ENCODE measurements around the gene ZDHHC8.
A peak's percentile ranks its signal among the peaks of the same experiment; 100 is the strongest.
"Not testable (repeated sequence)": the region's sequence is repeated elsewhere in the genome, so short reads cannot be mapped to it uniquely, and the experiment has no call there.

The ZDHHC8 gene

DNA sequence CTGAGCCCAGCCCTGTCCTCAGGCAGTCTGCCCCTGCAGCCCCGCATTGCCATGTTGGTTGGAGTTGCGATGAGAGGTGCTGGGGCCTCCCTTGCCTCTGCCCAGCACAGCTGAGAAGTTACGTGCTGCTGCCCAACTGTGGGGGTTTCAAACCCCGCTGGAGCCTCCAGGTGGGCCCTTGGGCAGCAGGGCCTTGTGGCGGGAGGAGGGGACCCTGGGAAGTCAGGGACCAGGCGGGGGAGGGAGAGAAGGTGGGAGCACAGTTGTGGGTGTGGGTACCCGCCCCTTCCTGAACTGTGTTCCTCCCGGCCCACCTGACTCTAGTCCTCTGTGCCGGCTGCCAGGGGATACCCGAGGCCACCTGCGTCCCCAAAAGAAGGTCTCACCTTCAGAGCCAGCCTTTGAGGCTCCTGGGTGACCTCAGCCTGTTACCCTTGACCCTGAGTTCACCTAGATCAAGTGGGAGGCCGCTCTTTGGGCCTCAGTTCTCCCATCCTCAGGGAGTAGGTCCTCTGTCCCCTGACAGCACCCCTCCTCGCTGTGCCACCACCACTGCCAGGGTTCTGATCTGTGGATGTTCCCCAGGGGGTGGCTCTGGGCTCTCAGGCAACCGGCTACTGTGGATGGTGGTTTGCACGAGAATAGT lies 26.9 kb downstream of the ZDHHC8 start:
- DNase-seq (ENCODE audit: low read depth) = no peak

DNA sequence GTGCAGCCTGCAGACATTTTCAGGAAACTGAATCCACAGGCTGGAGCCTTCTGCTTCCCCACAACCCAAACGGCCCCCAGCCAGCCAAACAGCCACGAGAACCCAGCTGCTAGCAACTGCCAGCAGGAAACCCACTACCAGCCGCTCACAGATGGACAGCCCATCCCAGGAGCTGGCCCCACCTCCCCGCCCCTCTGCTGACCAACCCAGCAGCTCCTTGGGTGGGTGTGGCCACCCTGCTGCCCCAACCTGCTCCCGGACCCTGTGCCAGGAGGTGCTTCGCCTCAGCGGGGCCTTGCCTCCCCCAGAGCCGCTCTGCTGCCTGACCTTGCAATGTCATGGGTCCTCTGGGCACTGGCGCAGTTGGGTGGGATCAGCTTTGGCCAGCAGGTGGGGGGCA lies 27.5 kb downstream of the ZDHHC8 start:
- DNase-seq (ENCODE audit: low read depth) = no peak

DNA sequence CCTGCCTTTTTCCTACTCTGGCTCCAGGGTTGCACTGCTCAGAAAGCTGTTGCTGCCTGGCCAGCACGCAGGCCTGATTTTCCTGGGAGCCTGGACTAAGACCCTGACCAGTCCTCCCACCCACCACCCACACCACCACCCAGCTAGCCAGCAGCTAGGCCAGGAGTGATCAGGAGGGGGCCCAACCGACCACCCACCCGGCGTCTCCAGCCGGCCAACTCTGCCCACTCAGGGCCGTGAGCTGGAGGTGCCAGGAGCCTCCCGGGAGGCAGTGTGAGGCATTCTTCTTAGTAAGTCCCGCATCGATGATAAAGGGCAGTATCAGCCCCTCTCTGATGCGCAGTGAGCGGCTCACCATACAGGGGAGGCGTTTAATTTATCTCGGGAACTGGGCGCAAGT lies 27.9 kb downstream of the ZDHHC8 start:
- DNase-seq (ENCODE audit: low read depth) = not testable (repeated sequence)

DNA sequence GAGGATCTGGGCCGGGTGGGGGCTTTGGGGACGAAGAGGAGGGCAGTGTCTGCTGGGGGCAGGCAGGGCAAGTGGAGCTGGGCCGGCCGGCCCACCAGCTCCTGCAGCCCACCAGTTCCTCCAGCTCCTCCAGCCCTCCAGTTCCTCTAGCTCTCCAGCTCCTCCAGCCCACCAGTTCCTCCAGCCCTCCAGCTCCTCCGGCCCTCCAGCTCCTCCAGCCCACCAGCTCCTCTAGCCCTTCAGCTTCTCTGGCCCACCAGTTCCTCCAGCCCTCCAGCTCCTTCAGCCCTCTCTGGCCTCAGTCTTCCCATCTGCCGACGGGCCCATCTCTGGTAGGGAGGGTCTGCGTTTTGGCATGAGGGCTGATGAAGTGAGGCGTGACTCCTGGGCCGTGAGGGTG lies 28.4 kb downstream of the ZDHHC8 start:
- DNase-seq (ENCODE audit: low read depth) = no peak

DNA sequence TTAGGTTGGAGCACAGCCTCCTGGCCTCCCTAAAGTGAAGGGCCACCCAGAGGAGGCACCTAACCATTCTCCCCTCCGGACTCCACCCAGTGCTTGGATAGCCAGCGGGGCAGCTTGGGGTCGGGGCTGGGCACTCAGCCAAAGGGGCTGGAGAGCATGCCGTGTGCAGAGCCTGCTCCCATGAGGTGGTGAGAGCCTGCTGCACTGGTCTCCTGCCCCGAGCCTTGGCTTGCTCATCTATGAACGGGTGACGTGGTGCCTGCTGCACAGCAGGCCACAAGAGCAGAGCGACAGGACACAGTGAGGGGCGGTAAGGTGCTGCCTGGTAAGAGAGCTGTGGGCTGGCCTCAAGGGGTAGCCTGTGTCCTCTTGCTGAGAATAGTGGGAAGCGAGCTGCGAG lies 33.3 kb downstream of the ZDHHC8 start:
- DNase-seq (ENCODE audit: low read depth) = no peak

DNA sequence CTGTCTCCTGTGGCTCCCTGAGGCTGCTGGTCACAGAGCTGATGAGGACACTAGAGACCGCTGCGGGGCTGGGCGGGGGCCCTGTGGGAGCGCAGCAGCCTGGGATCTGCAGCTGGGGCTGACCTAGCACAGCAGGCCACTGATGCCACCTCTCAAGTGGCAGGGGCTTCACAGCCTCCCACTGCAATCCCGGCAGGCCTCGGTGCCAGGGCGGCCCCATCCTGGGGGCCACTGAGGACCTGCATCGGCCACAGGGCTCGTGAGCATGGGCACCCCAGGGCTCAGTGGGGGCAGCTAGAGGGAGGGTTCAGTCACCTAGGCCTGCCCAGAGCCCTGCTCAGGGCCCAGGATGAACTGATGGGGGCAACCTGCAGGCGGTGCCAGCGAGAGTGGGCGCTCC lies 33.8 kb downstream of the ZDHHC8 start:
- DNase-seq (ENCODE audit: low read depth) = no peak

DNA sequence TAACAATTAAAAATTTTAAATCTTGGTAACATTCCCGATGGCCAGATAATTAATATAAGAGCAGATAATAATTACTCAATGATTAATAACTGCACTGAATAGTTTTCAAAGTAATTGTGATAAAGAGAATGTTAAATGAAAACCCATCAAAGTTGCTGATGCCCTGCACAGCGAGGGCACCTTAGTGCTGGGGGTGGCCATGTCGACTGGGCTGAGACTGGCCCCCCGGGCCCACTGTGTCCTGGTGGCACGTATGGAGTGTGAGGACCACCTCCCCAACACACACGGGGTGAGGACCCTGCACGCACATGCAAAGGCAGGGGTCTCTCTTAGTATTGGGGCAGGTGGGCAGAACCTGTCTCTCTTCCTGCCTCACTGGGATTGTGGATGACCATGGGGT lies 34.3 kb downstream of the ZDHHC8 start:
- DNase-seq (ENCODE audit: low read depth) = no peak

DNA sequence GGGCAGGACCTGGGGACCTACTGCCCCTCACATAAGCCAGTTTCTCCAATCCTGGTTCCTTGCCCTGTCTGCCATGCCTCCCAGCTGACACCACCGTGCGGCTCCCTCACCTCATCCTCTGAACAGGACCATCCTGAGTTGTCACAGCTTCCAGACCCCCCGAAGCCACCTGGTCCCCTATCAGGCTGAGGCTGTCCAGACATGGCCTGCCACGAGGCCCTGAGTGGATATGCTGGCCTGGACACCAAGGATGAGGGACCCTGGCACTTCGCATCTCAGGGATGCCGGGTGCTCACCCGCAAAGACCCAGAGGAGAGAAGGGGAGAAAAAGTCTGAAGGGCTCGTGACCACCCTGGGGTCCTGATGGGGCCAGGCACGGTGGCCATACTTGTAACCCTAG lies 35.1 kb downstream of the ZDHHC8 start:
- DNase-seq (ENCODE audit: low read depth) = no peak

DNA sequence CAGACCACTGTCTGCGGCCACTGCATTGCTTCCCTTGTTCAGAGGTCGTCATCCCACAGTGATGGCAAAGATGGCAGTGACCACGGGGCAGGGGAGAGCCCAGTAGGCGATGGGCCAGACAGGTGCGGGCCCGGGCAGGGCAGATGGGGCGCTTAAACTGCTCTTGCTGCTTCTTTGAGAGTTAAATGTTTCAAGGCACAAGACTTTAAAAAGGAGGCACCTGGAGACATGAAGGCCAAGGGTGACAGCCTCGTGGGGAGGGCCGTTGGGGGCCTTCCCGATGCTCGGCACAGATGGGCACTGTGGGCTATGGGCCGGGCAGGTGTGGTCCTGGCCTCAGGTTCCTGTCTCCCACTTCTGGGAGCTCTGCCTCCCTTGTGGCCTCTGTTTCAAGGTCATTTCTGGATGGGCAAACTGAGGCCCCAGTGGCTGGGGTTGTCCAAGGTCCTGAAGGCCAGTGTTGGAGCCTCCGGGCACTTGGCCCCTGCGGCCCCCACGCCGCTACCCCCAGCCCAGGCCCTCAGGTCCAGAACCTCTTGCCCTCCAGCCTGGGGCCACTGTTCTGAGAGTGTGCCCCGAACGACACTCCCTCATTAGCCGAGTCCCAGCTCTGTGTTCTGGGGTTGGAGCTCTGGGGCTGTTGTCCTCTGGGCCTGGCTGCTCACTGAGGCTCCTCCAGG lies 36.2 kb downstream of the ZDHHC8 start:
- no peak for DNase-seq (ENCODE audit: low read depth)

DNA sequence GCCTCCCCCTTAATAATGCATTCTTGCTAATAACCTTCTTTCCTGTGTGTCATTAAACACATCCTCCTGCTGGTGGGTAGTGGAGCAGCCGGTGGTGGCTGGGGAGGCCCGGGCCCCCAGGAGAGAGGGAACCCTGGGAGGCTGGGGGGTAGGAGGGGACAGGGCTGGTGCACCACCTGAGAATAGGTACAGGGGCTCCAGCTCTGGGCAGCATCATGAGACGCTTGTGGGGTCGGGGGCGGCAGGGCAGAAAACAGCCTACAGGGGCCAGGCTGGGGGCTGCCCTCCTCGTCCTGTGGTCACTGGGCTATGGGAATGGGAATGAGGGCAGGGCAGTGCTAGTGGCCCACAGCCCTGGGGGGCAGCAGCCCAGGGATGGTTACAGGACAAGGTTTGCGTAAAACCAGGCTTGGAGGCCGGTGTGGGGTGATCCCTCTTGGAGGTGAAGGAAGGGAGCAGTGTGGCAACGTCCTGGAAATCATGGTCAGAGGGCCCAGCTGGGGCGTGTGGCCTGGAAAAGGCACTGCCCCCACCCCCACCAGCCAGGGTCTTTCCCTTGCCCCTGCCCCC lies 37.7 kb downstream of the ZDHHC8 start:
- DNase-seq (ENCODE audit: low read depth) = no peak

DNA sequence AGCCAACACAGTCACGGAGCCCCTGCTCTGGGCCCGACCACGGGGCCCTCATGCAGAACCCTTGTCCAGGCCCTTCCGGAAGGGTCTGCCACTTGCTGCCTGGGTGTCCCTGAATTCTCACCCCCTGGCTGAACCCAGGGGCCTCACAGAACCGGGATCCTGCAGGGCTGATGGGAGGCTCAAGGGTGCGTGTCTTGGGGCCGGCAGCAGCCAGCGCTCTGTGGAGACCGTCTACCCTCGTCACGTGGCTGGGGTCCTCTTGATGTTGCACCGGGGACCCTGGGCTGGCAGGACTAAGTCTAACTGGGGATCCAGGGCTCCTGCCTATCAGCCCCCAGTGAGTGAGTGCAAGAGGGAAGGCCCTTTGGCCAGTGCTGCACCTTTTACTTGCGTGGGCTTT lies 38.6 kb downstream of the ZDHHC8 start:
- DNase-seq (ENCODE audit: low read depth) = no peak

DNA sequence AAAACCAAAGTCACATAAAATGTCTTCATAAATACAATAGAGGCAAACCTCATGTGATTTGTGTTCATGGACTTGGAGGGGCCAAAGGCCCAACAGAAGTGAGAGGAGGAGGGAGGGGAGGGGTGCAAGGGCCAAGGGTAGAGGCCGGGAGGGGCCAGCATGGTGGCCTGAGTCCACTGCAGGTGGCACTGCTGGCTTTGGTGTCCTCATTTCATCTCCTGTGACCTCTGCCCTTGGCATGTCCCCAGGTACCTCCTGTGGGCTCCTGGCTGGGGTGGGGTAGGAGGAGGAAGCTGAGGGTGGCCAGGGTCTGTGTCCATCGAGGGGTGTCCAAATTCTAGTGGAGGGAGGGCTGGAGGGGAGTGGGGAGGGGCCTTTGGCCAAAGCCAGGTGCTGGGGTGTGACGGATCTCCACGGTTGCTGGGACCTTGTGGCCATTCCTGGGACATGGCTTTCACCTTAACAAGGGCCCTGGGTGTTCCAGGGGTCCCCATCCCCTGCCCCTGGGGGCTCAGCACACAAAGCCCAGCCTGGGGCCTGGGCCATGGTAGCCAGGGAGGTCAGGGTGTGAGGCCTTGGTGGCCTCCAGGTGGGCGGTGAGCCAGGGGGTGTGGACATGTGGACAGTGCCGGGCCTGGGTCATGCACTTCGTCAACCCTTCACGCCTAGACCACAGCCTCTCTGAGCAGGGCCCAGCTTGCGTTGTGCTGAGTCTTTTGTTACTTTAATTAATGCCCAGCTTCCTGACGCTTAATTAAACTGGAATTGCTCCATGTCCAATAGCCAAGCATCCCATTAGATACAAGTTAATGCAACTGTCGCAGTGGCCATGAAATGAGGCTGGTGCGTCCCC lies 39.9 kb downstream of the ZDHHC8 start:
- no peak for DNase-seq (ENCODE audit: low read depth)

DNA sequence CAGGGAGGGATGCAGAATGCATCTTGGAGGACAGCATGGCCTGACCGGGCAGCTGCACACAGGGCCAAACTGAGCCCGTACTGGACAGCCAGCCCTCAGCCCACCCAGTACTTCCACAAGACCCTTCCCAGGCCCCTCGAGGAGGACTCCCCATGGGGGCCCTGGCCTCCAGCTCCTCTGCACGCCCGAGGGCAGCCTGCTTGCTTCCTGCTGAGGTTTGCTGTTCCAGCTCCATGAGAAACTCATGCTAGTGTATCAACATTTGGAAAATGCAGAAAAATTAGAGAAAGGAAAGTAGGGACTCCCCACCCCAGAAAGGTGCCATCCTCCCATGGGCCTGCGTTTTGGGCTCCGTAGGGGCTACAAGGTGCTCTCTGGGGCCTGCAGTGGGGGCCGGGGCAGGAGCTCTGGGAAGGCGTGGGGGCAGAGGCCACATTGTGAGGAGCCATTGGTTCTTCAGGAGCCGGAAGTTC lies 40.6 kb downstream of the ZDHHC8 start:
- DNase-seq (ENCODE audit: low read depth) = no peak

DNA sequence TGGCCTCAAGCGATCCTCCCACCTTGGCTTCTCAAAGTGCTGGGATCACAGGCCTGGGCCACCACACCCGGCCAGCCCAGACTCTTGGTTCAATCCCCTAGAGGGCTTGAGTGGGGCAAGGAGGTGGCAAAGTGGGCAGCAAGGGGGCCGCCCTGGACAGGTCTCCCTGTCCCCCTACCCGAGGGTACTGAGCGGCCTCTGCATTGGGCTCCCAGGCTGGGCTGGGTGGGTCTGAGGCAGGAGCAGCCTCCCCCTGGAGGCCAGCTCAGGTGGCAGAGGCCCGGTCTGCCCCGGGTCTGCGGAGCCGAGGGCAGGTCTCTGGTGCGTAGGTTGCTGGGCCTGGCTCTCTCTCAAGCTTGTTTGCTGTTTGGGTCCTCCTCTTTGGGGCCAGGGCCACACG lies 41.6 kb downstream of the ZDHHC8 start:
- no peak for DNase-seq (ENCODE audit: low read depth)

DNA sequence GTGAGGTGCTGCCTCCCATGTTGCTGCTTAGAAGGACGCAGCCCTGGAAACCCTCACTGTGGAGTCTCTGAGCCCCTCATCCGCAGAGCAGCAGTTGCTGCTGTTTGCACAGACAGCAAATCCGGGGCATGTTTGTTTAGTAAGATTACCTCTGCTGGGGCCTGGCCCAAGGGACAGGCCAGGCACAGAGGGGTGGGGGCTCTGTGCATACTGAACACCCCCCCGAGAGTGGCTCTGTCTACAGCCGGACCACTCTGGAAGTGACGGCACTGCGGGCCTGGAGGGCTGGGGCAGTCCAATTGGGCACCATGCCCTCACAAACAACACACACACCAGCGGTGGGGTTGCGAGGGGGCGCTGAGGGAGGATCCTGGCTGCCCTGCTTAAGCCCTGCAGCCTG lies 42.2 kb downstream of the ZDHHC8 start:
- no peak for DNase-seq (ENCODE audit: low read depth)

DNA sequence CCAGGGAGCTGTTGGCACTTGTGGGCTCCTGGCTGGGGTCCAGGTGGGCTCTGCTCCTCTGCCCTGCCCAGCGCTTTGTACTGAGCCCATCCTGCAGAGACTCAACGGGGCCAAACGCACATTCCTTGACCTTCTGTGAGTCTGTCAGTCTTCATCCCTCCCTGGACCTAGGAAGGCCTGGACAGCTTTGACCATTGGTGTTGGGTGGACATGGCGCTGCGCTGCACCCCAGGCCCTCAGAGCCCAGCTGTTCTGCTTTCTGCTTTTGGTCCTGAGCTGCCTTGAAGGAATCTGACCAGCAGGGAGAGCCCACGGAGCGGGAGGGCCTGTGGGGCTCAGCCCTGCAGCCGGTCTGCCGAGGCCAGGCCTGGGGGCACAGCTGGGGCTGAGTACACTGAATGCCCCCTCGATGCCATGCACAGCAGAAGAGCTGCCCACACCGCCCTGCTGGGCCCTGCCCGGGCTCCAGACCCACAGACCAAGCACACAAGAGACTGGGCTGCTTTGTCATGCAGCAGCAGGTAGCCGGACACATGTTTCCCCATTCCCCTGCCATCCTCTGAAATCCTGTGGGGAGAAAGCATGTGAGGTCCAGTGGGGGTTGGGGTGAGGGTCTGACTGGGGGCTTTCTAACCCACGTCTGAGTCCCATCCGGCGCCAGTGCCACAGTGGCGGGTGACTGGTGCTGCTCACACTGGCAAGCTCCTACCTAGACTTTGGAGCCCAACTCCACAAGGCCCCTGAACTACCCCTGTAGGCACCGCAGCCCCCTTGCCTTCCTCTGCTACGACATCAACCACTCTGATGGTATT lies 43.4 kb downstream of the ZDHHC8 start:
- peak; percentile 23 for DNase-seq (ENCODE audit: low read depth)

DNA sequence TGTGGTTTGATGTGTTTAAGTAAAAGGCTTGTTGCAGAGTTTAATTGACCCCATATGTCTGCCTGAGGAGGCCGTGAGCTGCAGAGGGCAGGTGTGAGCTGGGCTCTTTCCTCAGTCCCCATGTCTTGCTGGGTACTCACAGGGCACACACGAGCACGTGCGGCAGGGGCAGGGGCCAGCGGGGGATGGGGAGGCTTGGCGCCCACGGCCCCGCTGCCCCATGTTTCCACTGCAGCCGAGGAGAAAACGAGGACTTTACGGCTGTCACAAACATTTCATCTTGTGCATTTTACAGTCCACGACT lies 43.9 kb downstream of the ZDHHC8 start:
- DNase-seq (ENCODE audit: low read depth) = no peak

DNA sequence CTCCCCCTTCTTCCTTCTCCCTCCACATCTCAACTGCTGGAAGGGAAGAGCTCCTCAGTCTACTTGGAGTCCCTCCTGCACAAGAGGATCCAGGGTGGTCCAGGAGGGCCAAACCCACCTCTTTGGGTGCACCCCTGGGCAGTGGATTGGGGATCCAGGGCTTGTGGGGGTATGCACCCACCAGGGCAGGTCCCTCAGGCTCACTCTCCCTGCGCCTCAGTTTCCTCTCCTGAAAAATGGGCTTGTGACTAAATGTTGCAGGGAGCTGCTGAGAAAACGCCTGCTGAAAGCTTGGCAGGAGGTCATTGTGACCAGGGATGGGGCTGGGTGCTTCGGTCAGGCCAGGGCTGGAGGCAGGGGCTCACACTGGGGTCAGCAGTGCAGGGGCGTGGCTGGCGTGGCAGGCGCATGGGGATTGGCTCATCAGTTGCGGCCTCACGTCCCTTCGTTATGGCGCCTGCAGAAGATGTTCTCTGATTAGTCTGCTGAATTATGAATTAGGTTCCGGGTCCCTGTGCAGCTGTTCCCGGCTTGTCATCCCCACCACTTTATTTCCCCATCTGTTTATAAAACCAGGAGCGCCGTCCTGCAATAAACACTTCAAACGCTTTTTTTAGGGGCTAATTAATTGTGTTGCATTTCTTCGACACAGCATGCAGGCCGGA lies 44.9 kb downstream of the ZDHHC8 start:
- no peak for DNase-seq (ENCODE audit: low read depth)

DNA sequence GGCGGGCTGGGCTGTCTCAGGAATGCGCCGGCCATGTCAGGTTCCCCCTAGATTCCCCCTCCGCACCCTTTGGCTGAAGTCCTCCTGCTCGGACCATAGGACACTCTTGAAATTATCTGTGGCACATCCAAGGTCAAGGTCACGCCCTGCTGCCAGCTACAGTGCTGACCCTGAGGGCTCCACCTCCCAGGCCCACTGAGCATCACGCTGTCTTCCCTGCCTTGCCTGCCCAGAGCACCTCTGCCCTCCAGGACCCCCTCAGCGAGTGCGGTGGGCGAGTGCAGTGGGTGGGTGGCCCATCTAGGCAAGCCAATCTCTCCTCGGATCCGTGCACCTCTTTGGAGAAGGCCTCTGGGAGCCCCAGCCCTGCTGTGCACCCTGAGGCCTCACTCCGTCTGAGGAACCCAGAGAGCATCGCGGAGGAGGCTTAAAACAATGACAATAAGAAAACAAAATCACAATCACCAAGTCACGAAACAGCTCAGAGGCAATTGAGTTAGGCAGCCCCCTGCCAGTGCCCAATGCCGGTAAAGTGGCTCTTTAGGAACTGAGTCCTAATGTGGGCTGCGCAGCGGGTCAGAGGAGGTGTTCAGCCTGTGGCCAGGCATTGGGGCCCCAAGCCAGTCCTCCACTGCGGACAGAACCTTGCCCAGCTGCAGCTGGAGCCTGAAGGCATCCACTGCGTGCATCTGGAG lies 45.8 kb downstream of the ZDHHC8 start:
- DNase-seq (ENCODE audit: low read depth) = no peak

DNA sequence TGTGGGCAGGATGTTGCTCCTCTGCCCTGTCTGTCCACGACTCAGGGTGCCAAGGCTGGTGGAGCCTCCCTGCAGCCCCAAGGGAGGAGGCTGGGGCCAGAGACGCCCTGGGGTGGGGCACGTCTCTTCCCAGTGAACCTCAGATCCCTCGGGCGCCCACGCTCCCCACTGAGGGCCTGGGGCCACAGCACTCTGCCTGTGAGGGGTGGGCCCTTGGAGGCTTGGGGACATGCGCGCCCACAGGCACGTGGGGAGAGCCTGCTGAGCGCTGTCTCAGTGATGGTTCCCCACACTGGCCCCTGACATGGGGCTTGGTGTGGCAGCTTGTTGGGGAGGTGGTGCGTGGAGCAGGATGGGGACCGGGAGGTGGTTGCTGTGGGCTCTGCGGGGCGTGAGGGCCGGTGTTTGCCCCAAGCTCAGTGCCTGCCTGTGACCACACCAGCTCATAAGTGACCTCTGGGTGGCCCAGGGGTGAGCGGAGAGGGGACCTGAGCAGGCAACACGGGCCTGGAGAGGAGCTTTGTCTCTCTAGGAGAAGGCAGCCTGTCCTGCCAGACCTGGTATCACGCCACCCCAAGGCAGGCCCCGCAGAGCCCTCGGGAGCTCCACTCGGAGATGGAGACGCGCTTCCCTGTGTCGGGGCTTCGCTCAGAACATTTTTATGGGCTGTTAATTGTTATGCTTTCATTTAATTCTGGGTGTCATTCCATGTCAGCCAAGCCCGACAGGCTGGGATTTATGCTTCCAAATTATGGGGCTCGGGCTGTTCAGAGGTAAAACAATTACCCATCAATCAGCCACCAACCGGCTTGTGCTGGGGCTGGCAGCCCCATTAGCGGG lies 46.7 kb downstream of the ZDHHC8 start:
- no peak for DNase-seq (ENCODE audit: low read depth)
